WERI-Rb-1 (cell line): ENCODE measurements around the gene TNIP3.

ENCODE experiments used
- DNase-seq: peaks from one replicate; pipeline ENCODE4 v3.0.0-alpha.2; 2020
- H3K27ac ChIP-seq: fragments of 250-450 bp; sonication (Bioruptor Pico); 2 replicates; pipeline ENCODE4 v1.5.1; 2020; ENCODE audit warnings: mild to moderate bottlenecking, moderate library complexity
- H3K27me3 ChIP-seq: fragments of 250-450 bp; sonication (Bioruptor Pico); 2 replicates; pipeline ENCODE4 v1.5.1; 2021; ENCODE audit warnings: mild to moderate bottlenecking, low read depth, moderate library complexity; ENCODE audit not compliant: insufficient read depth, severe bottlenecking
- H3K36me3 ChIP-seq: fragments of 250-450 bp; sonication (Bioruptor Pico); 2 replicates; pipeline ENCODE4 v1.5.1; 2020; ENCODE audit warnings: mild to moderate bottlenecking, moderate library complexity
- H3K4me3 ChIP-seq: 2 replicates; pipeline ENCODE4 v1.5.1; 2011; ENCODE audit warnings: low read depth, mild to moderate bottlenecking, control low read depth, low read length
- H3K9me3 ChIP-seq: fragments of 250-450 bp; sonication (Bioruptor Pico); 2 replicates; pipeline ENCODE4 v1.5.1; 2021; ENCODE audit warnings: mild to moderate bottlenecking, moderate library complexity; ENCODE audit not compliant: severe bottlenecking
- CTCF ChIP-seq: IDR thresholded peaks from 2 replicates; pipeline ENCODE4 v1.5.1; 2011; ENCODE audit warnings: low read depth, mild to moderate bottlenecking, control low read depth, inconsistent platforms, low read length

The TNIP3 gene

GRCh38 chr4:121094297-121094966 is 69.7 kb downstream of the TNIP3 start:
- Histone ChIP-seq H3K36me3 (no peaks in the 10 kb centered on the region), H3K4me3 (no peak overlapping the region), H3K9me3 (no peaks in the 10 kb centered on the region), H3K27ac (no peak overlapping the region), H3K27me3 (no peaks in the 10 kb centered on the region)
- TF ChIP-seq CTCF = no peak
- no peak for DNase-seq

- Histone ChIP-seq H3K27me3 (no peaks in the 10 kb centered on the region), H3K36me3 (no peaks in the 10 kb centered on the region), H3K27ac (no peak overlapping the region), H3K4me3 (no peak overlapping the region), H3K9me3 (no peaks in the 10 kb centered on the region)
- no peak for DNase-seq
- no peak for TF ChIP-seq CTCF
These were observed 70.9 kb downstream of the TNIP3 start for GRCh38 chr4:121093261-121093660.

GRCh38 chr4:121091941-121092340 is 72.2 kb downstream of the TNIP3 start:
- TF ChIP-seq CTCF = no peak

GRCh38 chr4:121088867-121089266 is 75.3 kb downstream of the TNIP3 start:
- H3K27me3 ChIP-seq = no peaks in the 10 kb centered on the region
- no peak for TF ChIP-seq CTCF
- DNase-seq = no peak
- H3K27ac ChIP-seq = no peak overlapping the region
- no peaks in the 10 kb centered on the region for H3K36me3 ChIP-seq
- no peak overlapping the region for H3K4me3 ChIP-seq
- H3K9me3 ChIP-seq = no peaks in the 10 kb centered on the region

More at GRCh38 chr4:121091941-121092340, 72.2 kb downstream of the TNIP3 start:
- H3K9me3 ChIP-seq = no peaks in the 10 kb centered on the region
- H3K4me3 ChIP-seq = no peak overlapping the region
- no peaks in the 10 kb centered on the region for H3K36me3 ChIP-seq
- H3K27me3 ChIP-seq = no peaks in the 10 kb centered on the region
- no peak for DNase-seq
- no peak overlapping the region for H3K27ac ChIP-seq
